Measurements from ENCODE around the gene ACSS3.

ACSS3 gene

DNA sequence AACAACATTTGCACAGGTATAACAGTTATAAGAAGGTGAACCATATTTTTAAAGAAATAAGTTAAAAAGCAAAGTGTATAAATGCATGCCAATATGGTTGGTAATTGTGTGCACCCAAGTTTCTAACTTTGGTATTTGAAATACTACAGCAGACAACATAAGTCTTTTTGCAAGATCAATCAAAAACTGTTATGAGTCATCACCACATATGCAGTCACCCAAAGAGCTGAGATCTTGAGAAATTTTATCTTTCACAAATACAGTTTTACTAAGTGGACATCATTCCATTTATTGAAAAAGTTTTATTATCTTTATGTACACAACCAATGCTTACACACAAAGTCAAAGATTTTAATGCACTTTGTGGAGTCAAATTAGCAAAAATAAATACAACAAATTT, 7.0 kb upstream of the ACSS3 start:
- no peaks in the 10 kb centered on the region for H3K27me3 ChIP-seq (ENCODE audit: insufficient read depth, low read depth)
- H3K4me3 ChIP-seq (IDR thresholded peaks at IDR 0.05; ENCODE audit: insufficient read depth, low read depth, low read length), result no peak overlapping the region
- no peak overlapping the region for H3K27ac ChIP-seq
- H4K20me1 ChIP-seq (ENCODE audit: insufficient read depth), result no peaks in the 10 kb centered on the region
- H3K36me3 ChIP-seq (ENCODE audit: insufficient read depth), result no peaks in the 10 kb centered on the region
- H3K9ac ChIP-seq, result no peak overlapping the region
- no peak overlapping the region for H3K4me2 ChIP-seq
- H3K79me2 ChIP-seq (ENCODE audit: insufficient read depth, low read depth), result no peaks in the 10 kb centered on the region
- no peak for TF ChIP-seq CTCF (conservative IDR thresholded peaks at IDR 0.05; ENCODE audit: low read depth, low read length)
- no peak overlapping the region for H2AFZ ChIP-seq (ENCODE audit: low read depth)
- H3K4me1 ChIP-seq (ENCODE audit: low read depth, poor library complexity, severe bottlenecking), result no peaks in the 10 kb centered on the region

- H3K9ac ChIP-seq, result no peak overlapping the region
- H3K36me3 ChIP-seq (ENCODE audit: insufficient read depth), result no peaks in the 10 kb centered on the region
- H2AFZ ChIP-seq (ENCODE audit: low read depth), result no peak overlapping the region
- no peaks in the 10 kb centered on the region for H3K79me2 ChIP-seq (ENCODE audit: insufficient read depth, low read depth)
- H3K4me3 ChIP-seq (IDR thresholded peaks at IDR 0.05; ENCODE audit: insufficient read depth, low read depth, low read length), result no peak overlapping the region
- no peak for TF ChIP-seq CTCF (conservative IDR thresholded peaks at IDR 0.05; ENCODE audit: low read depth, low read length)
- H3K4me1 ChIP-seq (ENCODE audit: low read depth, poor library complexity, severe bottlenecking), result no peaks in the 10 kb centered on the region
- H3K4me2 ChIP-seq, result no peak overlapping the region
- no peak overlapping the region for H3K27ac ChIP-seq
- H4K20me1 ChIP-seq (ENCODE audit: insufficient read depth), result no peaks in the 10 kb centered on the region
- H3K27me3 ChIP-seq (ENCODE audit: insufficient read depth, low read depth), result no peaks in the 10 kb centered on the region
Measured at GRCh38 chr12:81075539-81075938, 2.3 kb upstream of the ACSS3 start.

DNA sequence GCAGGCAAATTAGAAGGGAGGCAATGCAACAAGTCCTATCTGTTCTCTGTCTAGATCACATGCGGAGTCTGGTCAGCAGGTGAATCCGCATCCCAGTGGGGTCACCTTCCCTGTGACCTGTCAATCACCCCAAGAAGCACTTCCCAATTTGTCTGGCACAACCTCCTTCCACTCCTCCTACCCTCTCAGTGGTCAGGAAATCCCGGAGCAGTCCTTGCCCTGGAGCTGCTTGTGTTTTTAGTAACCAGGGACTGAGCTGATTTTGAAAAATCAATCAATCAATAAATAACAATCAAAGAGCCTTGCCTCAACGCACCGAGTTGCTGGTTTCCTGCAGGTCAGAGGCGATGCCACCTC, 572 bp upstream of the ACSS3 start:
- no peak for TF ChIP-seq CTCF (conservative IDR thresholded peaks at IDR 0.05; ENCODE audit: low read depth, low read length)
- Histone ChIP-seq H3K4me1 (ENCODE audit: low read depth, poor library complexity, severe bottlenecking) (no peaks in the 10 kb centered on the region), H4K20me1 (ENCODE audit: insufficient read depth) (no peaks in the 10 kb centered on the region), H3K79me2 (ENCODE audit: insufficient read depth, low read depth) (no peaks in the 10 kb centered on the region), H3K27ac (no peak overlapping the region), H3K36me3 (ENCODE audit: insufficient read depth) (no peaks in the 10 kb centered on the region), H3K4me3 (IDR thresholded peaks at IDR 0.05; ENCODE audit: insufficient read depth, low read depth, low read length) (no peak overlapping the region), H3K4me2 (no peak overlapping the region), H3K9ac (no peak overlapping the region), H3K27me3 (ENCODE audit: insufficient read depth, low read depth) (no peaks in the 10 kb centered on the region), H2AFZ (ENCODE audit: low read depth) (no peak overlapping the region)

DNA sequence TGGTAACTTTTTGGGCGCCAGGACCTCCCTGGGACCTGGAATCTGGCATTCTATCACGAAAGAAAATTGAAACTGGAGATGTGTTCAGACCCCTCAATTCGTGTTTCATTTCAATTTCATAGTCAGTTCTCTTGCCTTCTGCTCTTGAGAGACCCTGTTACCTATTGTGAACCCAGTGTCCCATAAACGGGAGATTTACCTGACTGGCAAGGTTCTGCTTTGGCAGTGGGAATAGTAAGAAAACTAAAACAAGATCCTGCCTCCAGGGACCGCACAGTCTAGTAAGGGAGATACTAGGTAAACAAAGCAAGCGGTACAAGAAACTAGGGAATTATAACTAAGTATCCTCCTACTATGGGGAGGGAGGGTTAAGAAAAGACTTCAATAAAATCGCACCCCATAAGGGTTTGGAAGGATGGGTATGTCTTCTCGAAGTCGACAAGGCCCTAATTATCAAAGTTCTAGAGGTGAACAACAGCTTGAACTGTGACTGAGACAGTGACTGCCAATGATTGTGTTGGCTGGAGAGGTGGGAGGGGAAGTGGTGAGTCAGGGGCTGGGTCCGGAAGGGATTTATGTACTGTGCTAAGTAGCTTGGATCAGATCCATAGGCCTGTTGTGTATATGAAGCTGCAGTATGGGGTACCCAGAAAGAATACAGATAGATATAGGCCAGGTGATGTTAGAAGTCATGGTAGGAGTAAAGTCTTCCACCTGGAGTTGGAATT, 754 bp downstream of the ACSS3 start:
- Histone ChIP-seq H3K36me3 (ENCODE audit: insufficient read depth) (no peaks in the 10 kb centered on the region), H2AFZ (ENCODE audit: low read depth) (no peak overlapping the region), H3K4me1 (ENCODE audit: low read depth, poor library complexity, severe bottlenecking) (no peaks in the 10 kb centered on the region), H3K4me2 (no peak overlapping the region), H3K27ac (no peak overlapping the region), H3K9ac (no peak overlapping the region), H4K20me1 (ENCODE audit: insufficient read depth) (no peaks in the 10 kb centered on the region), H3K79me2 (ENCODE audit: insufficient read depth, low read depth) (no peaks in the 10 kb centered on the region), H3K4me3 (IDR thresholded peaks at IDR 0.05; ENCODE audit: insufficient read depth, low read depth, low read length) (no peak overlapping the region), H3K27me3 (ENCODE audit: insufficient read depth, low read depth) (no peaks in the 10 kb centered on the region)
- no peak for TF ChIP-seq CTCF (conservative IDR thresholded peaks at IDR 0.05; ENCODE audit: low read depth, low read length)
